K562 (cell line): ENCODE results near the gene KISS1R. TPM values are rescaled to one million over a fixed set of nuclear protein-coding genes. Genes with fewer than 3 reads are reported as not detected.

ENCODE experiments used
- ATF1 ChIP-seq, 2 experiments: fragments of 450-650 bp in 1 of 2; IDR thresholded peaks; 2 replicates each; pipeline ENCODE4 v1.6.1; 2016; ENCODE audit warnings: missing compliant biosample characterization in 1 of 2, missing genetic modification characterization in 1 of 2
- CEBPZ ChIP-seq: fragments of 150-350 bp; IDR thresholded peaks from 2 replicates; pipeline ENCODE4 v1.6.1; 2014; ENCODE audit warnings: low read depth, mild to moderate bottlenecking, low read length, borderline replicate concordance
- ETV1 ChIP-seq: fragments of 450-650 bp; conservative IDR thresholded peaks from 2 replicates; pipeline ENCODE4 v1.6.1; 2016; ENCODE audit warnings: missing genetic modification characterization, control low read depth, low read depth, missing compliant biosample characterization
- GABPB2 ChIP-seq: fragments of 250-450 bp; sonication (Bioruptor Pico); conservative IDR thresholded peaks from 2 replicates; pipeline ENCODE4 v1.5.1; 2021; ENCODE audit warnings: mild to moderate bottlenecking
- GATAD2B ChIP-seq: fragments of 450-650 bp; IDR thresholded peaks from 2 replicates; pipeline ENCODE4 v1.6.1; 2017; ENCODE audit warnings: mild to moderate bottlenecking, borderline replicate concordance
- GTF3C2 ChIP-seq: IDR thresholded peaks from 3 replicates; pipeline ENCODE4 v1.6.1; 2011; ENCODE audit warnings: borderline replicate concordance, mild to moderate bottlenecking, moderate library complexity; ENCODE audit not compliant: insufficient read length; ENCODE audit errors: extremely low read depth
- KAT8 ChIP-seq: fragments of 450-650 bp; IDR thresholded peaks from 2 replicates; pipeline ENCODE4 v1.6.1; 2016; ENCODE audit warnings: low read depth, mild to moderate bottlenecking
- KLF10 ChIP-seq: fragments of 250-450 bp; sonication (Bioruptor Pico); IDR thresholded peaks from 2 replicates; pipeline ENCODE4 v1.6.1; 2021; ENCODE audit warnings: matching md5 sums
- MTA3 ChIP-seq: fragments of 450-650 bp; formaldehyde crosslinking; IDR thresholded peaks from 2 replicates; pipeline ENCODE4 v1.6.1; 2017; ENCODE audit warnings: mild to moderate bottlenecking, borderline replicate concordance
- PCBP2 ChIP-seq: fragments of 200-400 bp; formaldehyde crosslinking; IDR thresholded peaks from 2 replicates; pipeline ENCODE4 v1.6.1; 2018; ENCODE audit warnings: low read length, low read depth, mild to moderate bottlenecking, moderate library complexity; ENCODE audit not compliant: poor library complexity, severe bottlenecking
- PRMT5 ChIP-seq: sonication (generic); formaldehyde crosslinking; IDR thresholded peaks from 2 replicates; pipeline ENCODE4 v1.5.0; 2020; ENCODE audit warnings: missing genetic modification reagents
- SMAD3 ChIP-seq: fragments of 450-650 bp; formaldehyde crosslinking; conservative IDR thresholded peaks from 2 replicates; pipeline ENCODE4 v1.4.0; 2020; ENCODE audit warnings: mild to moderate bottlenecking
- SP1 ChIP-seq: sonication (generic); formaldehyde crosslinking; IDR thresholded peaks from 2 replicates; pipeline ENCODE4 v1.8.1; 2022; ENCODE audit warnings: mild to moderate bottlenecking, missing genetic modification reagents
- ZNF133 ChIP-seq: fragments of 250-450 bp; sonication (Bioruptor Pico); IDR thresholded peaks from 2 replicates; pipeline ENCODE4 v1.4.0; 2020; ENCODE audit warnings: mild to moderate bottlenecking
- ZNF668 ChIP-seq: fragments of 250-450 bp; sonication (Bioruptor Pico); IDR thresholded peaks from 2 replicates; pipeline ENCODE4 v1.8.0; 2022; ENCODE audit warnings: mild to moderate bottlenecking, inconsistent platforms
- polyA plus RNA-seq, 8 experiments: library from polyadenylated mRNA; depleted of rRNA in 4 of 8; stranded (reverse) in 5 of 8; unstranded in 3 of 8; fragments of >200 nt; fragmentation: Nextera tagmentation in 2 of 8; fragmentation: Illumina TruSeq in 1 of 8; extraction: Ambion mirVana in 2 of 8; extraction: Trizol in 1 of 8; gene quantifications; 2 replicates each; pipeline versions ENCODE4 v1.2.1 to v1.2.3, GENCODE V29; 2011 to 2014; ENCODE audit warnings: inconsistent platforms in 1 of 8, missing spikeins in 1 of 8
- total RNA-seq, 7 experiments: library from RNA; depleted of rRNA in 6 of 7; stranded (reverse); fragments of >200 nt in 6 of 7; fragmentation: Illumina TruSeq in 2 of 7; extraction: Trizol in 2 of 7; gene quantifications; 2 replicates each; pipeline versions ENCODE4 v1.2.1 to v1.2.3, GENCODE V29; 2011 to 2021; ENCODE audit warnings: low replicate concordance in 1 of 7
- TF ChIP-seq, protein P1 (sequence below): fragments of 450-650 bp; IDR thresholded peaks from 2 replicates; pipeline ENCODE4 v1.6.1; 2017; ENCODE audit warnings: antibody characterized with exemption
- TF ChIP-seq, protein P2 (sequence below): sonication (generic); formaldehyde crosslinking; IDR thresholded peaks from 2 replicates; pipeline ENCODE4 v1.5.0; 2020; ENCODE audit warnings: missing genetic modification reagents

The KISS1R gene
- total and polyA plus RNA-seq, 9 of the 15 experiments (the other 6 are each of a cell fraction or from before 2014, with no cell fraction given) = 0.37 to 39.4 (median 2.0) TPM

DNA sequence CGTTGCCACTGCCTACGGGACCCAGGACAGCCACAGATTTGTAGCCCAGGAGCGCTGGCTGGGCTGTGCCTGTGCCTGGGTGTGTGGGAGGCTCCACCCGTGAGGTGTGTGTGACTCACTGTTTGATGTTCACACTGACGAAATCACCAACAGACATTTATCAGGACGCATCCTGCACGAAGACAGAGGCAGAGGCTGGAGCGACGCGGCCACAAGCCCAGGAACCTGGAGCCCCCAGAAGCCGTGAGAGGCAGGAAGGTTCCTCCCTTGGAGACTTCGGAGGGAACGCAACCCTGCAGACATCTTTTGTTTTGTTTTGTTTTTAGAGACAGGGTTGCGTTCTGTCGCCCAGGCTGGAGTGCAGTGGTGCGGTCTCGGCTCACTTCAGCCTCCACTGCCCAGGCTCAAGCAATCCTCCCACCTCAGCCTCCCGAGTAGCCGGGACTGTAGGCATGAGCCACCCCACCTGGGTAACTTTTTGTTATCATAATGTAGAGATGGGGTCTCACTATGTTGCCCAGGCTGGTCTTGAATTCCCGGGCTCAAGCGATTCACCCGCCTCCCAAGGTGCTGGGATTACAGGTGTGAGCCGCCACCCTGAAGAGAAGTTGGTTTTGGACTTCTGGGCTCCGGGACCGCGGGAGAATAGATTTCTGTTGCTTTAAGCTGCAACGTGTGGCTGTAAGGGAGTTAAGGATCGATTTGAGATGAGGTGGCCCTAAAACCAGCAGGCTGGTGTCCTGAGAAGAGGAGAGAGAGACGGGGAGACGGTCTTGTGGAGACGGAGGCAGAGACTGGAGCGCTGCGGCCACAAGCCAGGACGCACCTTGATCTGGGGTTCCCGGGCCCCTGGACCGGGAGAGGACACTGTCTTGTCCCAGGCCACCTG, 42.1 kb downstream of the KISS1R start (continued):
- no peak for TF ChIP-seq CEBPZ
- no peak for TF ChIP-seq GTF3C2
- no peak for TF ChIP-seq KAT8
- TF ChIP-seq, protein P1, sequence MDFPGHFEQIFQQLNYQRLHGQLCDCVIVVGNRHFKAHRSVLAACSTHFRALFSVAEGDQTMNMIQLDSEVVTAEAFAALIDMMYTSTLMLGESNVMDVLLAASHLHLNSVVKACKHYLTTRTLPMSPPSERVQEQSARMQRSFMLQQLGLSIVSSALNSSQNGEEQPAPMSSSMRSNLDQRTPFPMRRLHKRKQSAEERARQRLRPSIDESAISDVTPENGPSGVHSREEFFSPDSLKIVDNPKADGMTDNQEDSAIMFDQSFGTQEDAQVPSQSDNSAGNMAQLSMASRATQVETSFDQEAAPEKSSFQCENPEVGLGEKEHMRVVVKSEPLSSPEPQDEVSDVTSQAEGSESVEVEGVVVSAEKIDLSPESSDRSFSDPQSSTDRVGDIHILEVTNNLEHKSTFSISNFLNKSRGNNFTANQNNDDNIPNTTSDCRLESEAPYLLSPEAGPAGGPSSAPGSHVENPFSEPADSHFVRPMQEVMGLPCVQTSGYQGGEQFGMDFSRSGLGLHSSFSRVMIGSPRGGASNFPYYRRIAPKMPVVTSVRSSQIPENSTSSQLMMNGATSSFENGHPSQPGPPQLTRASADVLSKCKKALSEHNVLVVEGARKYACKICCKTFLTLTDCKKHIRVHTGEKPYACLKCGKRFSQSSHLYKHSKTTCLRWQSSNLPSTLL = no peak
- TF ChIP-seq SMAD3 (CRISPR knock-in tag) = no peak
- peak; percentile 57; the same call in 1 of the 2 replicates for TF ChIP-seq SP1
- TF ChIP-seq MTA3 = peak; percentile 72
- no peak for TF ChIP-seq ZNF133 (CRISPR knock-in tag)
- no peak for TF ChIP-seq PRMT5 (CRISPR knock-in tag)
- peak; percentile 35; the same call in 1 of the 2 replicates for TF ChIP-seq GATAD2B
- TF ChIP-seq ETV1 (tag) = 0 out of 2 replicates have a peak, but pooled peaks have one; percentile 36
- TF ChIP-seq ATF1 (CRISPR knock-in tag; IDR thresholded peaks at IDR 0.05) = no peak
- peak; percentile 87 for TF ChIP-seq ATF1 (tag; IDR thresholded peaks at IDR 0.05)
- no peak for TF ChIP-seq GABPB2 (CRISPR knock-in tag)
- no peak for TF ChIP-seq PCBP2
- TF ChIP-seq ZNF668 (CRISPR knock-in tag) = no peak
- TF ChIP-seq, protein P2, sequence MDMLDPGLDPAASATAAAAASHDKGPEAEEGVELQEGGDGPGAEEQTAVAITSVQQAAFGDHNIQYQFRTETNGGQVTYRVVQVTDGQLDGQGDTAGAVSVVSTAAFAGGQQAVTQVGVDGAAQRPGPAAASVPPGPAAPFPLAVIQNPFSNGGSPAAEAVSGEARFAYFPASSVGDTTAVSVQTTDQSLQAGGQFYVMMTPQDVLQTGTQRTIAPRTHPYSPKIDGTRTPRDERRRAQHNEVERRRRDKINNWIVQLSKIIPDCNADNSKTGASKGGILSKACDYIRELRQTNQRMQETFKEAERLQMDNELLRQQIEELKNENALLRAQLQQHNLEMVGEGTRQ (CRISPR knock-in tag) = no peak
- no peak for TF ChIP-seq KLF10 (CRISPR knock-in tag)
